Measurements from ENCODE around the gene NADK2.
A peak's percentile ranks its signal among the peaks of the same experiment; 100 is the strongest.
"Not testable (repeated sequence)": the region's sequence is repeated elsewhere in the genome, so short reads cannot be mapped to it uniquely, and the experiment has no call there.

The NADK2 gene

DNA sequence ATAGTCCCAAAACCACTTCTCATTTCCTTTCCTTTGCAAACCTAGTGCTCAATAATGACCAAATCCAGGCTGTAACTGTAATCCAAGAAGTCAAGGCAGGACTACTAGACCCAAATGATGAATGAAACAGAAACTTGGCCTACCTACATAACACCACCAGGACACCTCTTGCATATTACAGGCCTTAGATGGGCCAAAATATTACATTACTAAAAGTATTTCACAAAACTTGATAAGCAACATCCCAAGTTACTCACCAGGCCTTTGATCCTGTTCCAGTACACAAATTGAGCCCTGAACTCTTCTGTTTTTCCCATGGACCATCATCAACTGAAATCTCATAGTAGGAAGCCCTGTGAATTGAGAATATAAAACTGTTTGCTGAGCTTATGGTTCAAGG lies 34.8 kb downstream of the NADK2 start:
- DNase-seq (ENCODE audit: low spot score): no peak

DNA sequence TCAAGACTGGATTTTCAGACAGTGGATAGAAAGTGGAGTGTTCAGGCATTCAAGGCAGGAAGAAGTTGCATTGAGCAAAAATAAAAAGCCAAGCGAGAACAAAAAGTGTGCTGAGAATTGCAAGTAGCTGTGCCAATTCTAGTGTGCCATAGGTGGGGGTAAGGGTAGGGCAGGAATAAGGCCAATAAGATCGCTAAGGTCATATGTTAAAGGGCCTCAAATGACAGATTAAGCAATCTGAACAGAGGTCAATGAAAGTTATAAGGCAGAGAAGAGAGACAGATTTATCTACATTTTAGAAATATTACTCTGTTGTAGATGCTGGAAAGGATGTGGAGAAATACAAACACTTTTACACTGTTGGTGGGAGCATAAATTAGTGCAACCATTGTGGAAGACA lies 36.4 kb downstream of the NADK2 start:
- no peak for DNase-seq (ENCODE audit: low spot score)

DNA sequence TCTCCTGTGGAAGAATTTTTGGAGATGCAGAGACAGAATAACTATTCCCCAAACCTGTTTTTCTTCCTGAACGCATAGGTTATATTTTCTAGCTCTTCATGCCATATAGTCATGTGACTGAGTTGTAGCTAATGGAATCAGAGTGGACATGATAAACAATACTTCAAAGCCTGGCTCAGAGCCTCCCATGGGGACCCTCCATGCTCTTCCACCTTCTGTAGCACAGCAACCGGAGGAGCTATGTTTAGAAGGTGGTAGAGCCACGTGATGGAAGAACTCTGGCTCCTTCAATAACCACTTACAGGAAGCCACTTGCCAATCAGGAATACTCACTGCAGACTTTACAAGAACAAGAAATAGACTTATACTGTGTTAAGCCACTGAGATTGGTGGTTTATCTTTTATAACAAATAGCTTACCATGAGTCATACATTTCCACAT lies 39.2 kb downstream of the NADK2 start:
- no peak for DNase-seq (ENCODE audit: low spot score)

DNA sequence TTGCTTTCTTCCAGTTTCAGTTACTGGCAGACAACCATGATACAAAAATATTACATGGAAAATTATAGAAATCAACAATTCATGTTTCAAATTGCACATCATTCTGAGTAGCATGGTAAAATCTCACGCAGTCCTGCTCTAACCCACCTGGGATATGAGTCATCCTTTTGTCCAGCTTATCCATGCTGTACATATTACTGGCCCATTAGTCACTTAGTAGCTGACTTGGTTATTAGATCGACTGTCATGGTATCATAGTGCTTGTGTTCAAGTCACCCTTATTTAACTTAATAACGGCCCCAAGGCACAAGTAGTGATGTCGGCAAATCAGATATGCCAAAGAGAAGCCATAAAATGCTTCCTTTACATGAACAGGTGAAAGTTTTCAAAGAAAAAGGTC lies 41.2 kb downstream of the NADK2 start:
- DNase-seq (ENCODE audit: low spot score): no peak

DNA sequence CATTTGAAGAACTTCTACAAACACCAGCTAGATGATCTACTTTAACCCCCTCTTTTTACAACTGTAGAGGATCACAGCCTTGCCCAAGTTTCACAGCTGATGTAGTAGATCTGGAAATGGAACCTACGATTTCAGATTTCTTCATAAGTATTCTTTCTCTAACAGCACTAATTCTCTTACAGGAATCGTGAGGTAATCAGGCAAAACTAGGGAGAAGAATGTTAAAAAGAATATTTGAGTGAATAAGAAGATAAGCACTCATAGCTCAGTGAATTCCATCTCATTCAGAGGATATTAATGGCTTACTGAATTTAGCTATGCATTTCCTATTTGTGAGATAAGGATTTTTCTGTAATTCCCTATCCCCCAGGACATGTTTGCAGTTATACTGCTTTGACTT lies 42.1 kb downstream of the NADK2 start:
- no peak for DNase-seq (ENCODE audit: low spot score)

DNA sequence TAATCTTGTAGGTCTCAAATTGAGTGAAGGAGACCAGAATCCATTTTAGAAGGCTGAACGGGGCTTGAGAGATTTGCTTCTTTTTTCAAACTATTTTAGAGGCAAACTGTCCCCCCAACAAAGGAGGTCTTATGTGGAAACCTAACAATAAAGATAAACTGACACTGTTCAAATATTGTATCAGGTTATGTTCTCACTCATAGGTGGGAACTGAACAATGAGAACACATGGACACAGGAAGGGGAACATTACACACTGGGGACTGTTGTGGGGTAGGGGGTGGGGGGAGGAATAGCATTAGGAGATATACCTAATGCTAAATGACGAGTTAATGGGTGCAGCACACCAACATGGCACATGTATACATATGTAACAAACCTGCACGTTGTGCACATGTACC lies 42.9 kb downstream of the NADK2 start:
- DNase-seq (ENCODE audit: low spot score): not testable (repeated sequence)

DNA sequence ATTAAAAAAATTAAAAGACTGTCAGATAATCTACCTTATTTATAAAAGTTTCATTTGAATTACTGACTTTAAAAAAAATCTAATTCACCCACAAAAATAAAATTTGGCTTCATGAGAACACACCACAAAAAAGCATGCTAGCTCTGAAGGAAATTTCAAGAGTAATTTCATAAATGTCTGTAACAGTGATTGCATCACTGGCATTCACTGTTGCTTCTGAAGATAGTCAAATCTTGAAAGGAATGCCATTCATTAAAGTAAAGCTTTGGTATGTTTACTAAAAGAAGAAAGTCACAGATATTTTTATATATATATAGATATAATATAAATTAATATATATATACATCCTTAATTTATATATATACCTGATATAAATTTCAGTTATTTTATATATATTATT lies 43.4 kb downstream of the NADK2 start:
- DNase-seq (ENCODE audit: low spot score): no peak

DNA sequence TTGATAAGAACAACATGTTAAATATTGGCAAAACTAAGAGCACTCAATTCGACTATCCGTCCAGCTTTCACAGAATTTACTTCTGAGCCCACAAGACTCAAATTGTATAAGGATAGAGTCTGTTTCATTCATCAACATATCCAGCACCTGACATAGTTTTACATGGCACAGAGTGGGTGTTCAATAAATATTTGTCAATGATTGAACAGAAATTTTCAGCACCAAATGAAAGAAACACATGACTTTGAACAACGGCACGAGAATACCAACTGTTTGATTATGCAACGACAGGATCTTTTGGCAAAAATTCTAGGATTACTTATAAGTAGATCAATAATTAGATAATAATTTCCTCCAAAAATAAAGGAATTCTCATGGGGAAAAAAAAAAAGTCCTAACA lies 48.0 kb downstream of the NADK2 start:
- no peak for DNase-seq (ENCODE audit: low spot score)

DNA sequence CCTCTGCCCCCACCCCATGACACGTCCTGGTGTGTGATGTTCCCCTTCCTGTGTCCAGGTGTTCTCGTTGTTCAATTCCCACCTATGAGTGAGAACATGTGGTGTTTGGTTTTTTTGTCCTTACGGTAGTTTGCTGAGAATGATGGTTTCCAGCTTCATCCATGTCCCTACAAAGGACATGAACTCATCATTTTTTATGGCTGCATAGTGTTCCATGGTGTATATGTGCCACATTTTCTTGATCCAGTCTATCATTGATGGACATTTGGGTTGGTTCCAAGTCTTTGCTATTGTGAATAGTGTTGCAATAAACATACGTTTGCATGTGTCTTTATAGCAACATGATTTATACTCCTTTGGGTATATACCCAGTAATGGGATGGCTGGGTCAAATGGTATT lies 57.3 kb downstream of the NADK2 start:
- not testable (repeated sequence) for DNase-seq (ENCODE audit: low spot score)

DNA sequence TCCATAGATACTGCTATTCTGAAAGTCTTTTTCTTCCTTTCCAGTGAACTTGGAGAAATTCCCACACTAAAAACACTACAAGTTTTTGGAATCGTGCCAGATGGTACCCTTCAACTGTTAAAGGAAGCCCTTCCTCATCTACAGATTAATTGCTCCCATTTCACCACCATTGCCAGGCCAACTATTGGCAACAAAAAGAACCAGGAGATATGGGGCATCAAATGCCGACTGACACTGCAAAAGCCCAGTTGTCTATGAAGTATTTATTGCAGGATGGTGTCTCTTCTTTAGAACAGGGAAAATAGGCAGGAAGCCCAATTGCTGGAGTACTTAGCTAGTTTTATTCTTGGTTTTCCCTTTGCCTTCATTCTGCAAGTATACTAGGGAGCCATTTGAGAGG lies 60.0 kb downstream of the NADK2 start:
- no peak for DNase-seq (ENCODE audit: low spot score)

DNA sequence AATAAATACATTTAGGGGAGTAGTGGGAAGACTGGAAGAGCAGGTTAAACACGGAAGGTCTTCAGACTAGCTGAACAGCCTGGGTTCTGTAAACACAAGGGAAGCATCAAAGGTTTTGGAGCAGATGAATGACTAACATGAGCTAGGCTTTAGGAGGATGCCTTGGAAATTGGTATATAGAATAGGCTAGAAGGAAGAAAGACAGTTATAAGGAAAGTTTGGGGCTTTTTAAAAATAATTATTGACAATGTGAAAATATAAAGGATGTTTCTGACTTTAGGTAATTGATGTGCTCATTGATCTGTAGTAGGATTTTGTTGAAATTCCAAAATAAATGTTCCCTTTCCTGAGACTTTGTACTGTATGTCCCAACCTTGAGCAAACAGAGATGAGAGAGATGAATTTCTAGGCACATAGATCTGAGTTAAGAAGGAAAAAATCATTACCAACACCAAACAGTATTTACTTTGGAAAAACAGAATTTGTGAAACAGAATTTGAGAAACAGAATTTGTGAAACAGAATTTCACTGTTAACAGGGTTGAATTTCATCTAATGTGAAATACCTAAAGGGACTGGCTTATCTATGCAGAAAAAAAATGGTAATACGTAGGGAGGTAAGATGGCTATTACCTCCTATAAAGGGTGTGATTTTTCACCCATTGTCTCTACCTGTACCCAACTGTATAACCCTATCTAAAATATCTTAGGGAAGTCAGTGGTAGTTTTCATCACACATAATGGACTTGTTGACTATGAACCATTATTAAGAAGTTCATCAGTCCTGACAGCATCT lies 61.0 kb downstream of the NADK2 start:
- DNase-seq (ENCODE audit: low spot score): no peak

DNA sequence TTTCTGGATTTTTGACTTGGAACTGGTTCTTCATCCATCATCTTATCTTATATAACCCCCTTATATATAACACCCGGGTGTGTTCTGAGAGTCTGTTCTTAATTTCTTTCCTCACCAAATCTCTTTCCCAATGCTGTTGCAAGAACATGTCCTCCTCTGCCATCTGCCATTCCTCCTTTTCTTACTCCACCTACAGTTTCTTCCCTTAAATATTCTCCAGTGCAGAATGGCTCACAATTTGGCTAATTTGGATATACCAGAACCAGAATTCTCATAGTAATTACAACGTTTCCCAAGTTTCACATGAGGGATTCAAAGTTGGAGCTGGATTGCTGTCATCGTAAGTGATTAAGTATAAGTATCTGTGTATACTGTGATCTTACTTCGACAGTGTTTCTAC lies 61.8 kb downstream of the NADK2 start:
- no peak for DNase-seq (ENCODE audit: low spot score)

DNA sequence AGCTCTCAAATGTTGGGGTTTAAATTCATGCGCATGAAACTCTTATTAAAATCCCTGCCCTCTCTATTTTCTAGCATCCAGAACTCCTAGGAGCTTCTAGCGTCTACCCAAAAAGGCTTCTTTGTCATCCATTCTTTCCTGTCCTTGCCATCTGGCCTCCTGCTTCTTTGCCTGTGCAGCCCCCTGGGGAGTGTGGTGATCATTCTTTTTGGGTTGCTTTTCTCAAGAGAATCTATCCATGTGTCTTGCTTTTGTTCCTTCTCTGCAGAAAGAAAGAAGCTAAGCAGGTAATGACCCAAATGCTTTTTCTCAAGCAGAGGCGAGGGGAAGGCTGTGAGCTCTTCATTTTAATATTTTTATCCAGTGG lies 63.2 kb downstream of the NADK2 start:
- DNase-seq (ENCODE audit: low spot score): no peak

DNA sequence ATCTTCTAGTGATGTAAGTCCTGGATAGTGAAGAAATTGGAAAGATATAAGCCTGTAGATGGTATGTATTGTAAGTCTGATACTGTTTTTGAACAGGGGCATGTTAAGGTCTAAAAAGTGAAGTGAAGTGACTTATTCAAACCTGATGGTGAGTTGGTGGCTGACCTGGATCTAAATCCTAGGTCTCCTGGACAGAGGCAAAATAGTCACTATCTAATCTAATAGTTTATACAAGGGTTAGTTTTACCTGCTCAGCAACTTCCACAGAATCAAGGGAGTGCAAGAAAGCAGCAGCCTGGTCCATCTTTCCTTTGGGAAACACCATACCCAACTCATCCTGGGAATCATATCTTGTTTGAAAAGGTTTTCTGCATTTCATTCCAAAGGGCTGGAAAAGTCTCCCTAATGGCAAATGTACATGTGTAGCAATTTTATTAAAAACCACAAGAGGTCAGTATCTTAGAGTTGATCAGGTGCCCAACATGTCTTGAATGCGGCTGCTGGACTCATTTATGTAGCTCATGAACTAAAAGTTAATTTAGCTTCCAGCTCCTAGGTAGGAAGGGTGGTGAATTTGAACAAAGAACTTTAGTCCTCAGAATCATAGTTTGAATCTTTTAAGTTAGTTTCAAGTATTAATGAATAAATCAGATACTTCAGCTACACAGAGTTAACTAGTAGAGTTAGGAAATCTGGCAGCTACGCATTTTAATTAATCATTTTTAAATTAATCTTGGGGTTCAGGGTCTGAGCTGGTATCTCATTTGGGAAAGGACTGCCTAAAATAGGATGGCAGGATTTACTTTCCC lies 63.8 kb downstream of the NADK2 start:
- no peak for DNase-seq (ENCODE audit: low spot score)

DNA sequence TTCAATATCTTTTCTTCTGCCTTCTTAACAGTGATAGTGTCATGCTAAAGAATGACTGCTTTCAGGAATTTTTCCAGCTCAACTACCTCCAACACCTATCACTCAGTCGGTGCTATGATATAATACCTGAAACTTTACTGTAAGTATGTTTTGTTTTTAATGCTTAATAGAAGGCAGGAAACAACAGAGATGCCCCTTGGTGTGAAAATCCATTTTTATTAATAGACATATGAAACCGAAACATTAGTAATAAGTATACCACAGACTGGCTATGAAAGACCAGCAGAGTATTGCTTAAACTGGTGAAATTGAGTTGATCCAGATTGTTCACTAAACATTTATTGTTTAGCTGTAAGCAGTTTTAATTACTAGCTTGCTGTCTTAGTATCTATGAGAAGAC lies 64.6 kb downstream of the NADK2 start:
- no peak for DNase-seq (ENCODE audit: low spot score)

DNA sequence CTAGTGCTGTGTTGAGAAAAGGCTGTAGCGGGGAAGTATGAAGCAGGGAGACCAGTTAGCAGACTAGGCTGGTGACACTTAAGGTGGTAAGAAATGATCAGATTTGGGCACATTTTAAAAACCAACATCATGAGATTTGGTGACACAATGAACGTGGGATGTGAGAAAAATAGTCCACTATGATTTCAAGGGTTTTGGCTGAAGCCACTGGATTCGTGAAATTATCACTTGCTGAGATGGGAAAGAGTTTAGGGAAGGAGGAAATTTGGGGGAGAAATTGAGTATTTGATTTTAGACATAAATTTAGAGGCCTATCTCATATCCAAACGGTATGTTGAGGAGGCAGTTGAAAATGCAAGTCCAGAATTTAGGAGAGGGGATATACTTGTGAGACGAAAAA lies 66.7 kb downstream of the NADK2 start:
- no peak for DNase-seq (ENCODE audit: low spot score)

DNA sequence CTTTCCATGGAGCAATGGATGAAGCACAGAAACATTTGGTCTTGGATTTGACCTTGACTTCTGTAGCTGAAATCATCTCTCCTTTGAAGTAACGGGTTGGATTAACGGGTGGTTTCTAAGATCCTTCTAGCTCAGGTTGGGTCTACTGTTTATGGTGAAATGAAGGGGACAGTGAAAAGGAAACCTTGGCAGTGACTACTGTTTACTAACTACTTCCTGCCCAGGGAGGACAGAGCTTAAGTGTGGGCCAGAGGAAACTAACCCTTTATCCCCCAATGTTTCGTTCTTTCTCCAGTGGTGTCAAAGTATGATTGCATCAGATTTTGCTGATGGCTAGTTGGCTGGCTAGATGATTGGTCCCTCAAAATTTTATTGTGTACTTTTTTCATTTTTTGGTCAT lies 67.6 kb downstream of the NADK2 start:
- no peak for DNase-seq (ENCODE audit: low spot score)

DNA sequence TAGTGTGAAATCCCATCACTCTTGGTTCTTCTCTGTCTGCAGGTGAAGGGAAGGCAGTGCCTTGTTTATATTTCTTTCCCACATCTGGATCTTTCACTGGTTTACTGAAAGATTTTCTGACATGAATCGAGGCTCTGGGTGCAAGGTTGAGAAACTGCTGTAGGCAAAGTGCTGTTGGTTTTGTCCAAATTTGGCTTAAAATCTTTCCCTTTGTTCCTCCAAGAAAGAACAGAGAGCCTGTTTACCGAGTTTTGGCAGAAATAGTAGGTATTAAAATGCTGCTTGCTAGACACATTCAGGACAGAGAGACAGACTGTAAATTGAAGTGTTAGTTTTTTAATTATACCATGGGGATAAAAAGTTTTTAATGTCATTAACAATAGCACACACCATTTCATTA lies 68.3 kb downstream of the NADK2 start:
- DNase-seq (ENCODE audit: low spot score): no peak

DNA sequence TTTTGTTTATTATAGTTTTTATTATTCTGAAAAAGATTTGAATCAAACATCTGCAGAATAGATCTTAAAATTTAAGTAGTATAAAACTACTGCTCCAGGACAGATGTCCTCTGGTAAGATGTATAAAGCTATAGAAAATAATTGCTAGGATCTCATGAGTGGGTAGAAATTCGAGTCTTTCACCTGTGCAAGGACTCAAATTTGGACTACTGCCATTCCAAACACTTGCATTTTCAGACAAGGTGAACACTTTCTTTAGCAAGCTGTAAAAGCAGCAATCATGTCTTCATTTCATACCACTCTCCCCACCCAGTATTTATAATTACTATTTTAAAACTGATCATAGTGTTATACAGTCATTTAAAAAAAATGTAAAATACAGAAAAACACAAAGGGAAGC lies 69.1 kb downstream of the NADK2 start:
- DNase-seq (ENCODE audit: low spot score): no peak

DNA sequence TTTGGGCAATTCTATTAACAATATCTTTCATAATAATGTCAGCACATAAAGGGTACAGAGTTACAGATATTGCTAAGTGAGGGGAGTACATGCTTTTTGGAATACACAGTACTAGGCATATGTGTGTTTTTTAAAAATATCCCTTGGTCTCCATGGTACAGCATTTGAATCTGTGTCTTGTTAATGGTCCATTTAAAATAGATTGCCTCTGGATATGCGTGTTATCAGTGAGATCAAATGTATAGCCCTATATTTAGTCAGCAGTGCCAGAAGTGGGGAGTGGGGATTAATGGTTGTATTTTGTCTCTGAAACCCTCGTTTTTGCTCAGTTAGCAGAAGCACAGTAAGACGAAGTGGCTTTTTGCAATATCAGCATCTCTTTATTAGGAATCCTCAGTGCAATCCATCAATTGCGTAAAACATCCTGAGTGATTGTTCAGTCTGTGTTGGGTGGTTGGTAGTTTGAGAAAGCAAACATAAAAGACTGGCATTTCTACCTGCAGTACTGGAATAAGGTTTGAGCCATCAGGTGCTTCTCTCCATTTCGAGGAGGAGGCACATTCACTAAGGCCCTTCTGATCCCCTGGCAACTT lies 70.8 kb downstream of the NADK2 start:
- DNase-seq (ENCODE audit: low spot score): no peak

DNA sequence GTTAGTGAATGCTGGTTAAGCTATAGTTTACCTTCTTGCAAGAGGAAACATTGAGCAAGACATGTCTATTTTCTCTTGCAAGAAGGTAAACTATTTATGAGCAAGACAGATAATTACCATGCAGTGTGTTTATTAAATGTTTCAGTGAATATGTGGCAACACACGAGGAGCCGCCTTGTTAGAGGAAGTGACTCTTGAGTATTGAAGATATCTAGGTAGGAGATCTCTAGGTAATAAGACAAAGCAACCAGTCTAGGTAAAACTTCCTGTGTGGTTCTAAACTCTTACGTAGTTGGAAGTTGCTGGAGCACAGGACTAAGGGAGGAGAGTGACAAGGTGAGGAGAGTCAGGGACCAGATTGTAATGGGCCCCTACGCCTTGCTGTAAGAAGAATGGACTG lies 73.0 kb downstream of the NADK2 start:
- peak; percentile 7 for DNase-seq (ENCODE audit: low spot score)

DNA sequence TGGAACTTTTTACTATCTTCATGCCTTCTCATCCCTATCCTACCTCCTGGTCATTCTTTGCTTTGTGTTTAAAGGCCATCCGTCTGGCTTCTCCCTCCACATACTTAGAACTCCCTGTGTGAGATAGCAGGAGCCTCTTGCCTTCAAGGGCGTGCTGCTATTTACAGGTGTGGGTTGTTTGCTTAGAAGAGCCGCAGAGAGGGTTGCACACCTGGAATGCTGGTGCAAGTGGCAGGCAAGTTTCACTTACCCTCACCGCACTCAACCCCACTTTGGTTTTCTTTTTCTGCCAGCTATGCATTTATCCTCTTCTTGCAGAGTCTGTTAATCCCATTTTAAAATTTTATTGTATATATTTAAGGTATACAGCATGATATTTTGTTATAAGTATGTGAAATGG lies 77.3 kb downstream of the NADK2 start:
- no peak for DNase-seq (ENCODE audit: low spot score)

DNA sequence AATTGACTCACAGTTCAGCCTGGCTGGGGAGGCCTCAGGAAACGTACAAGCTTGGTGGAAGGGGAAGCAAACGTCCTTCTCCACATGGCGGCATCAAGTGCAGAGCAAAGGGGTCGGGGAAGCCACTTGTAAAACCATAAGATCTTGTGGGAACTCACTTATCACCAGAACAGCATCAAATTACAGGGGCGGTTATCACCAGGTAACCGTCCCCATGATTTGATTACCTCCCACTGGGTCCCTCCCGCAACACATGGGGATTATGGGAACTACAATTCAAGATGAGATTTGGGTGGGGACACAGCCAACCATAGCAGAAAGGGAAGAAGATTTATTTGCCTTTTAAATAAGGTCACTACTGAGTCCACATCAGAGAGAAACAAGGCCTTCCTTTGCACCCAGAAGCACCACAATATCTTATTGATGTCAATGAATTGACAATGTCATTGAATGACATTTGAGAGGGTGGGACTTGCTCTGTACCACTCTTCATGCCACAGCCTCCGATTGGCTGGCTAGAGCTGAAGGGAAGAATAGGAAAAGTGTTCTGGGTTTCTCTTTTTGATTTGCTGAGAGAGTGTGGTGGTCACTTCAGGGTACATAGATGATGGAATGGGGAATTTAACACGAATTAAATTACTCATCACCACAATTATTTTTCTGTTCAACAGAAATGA lies 78.8 kb downstream of the NADK2 start:
- no peak for DNase-seq (ENCODE audit: low spot score)
